GM12864 (cell line): ENCODE measurements around the gene CSK.

ENCODE experiments used
- DNase-seq: peaks from one replicate; pipeline ENCODE4 v3.0.0-alpha.2; 2011; ENCODE audit warnings: low read depth
- H3K4me3 ChIP-seq: 2 replicates; pipeline ENCODE4 v1.5.1; 2011; ENCODE audit warnings: mild to moderate bottlenecking, low read depth, low read length, control low read depth
- TF ChIP-seq, protein P1 (sequence below): IDR thresholded peaks from 2 replicates; pipeline ENCODE4 v1.5.1; 2011; ENCODE audit warnings: low read depth, mild to moderate bottlenecking, moderate library complexity, low read length, control low read depth, inconsistent platforms; ENCODE audit errors: missing control alignments

The CSK gene

DNA sequence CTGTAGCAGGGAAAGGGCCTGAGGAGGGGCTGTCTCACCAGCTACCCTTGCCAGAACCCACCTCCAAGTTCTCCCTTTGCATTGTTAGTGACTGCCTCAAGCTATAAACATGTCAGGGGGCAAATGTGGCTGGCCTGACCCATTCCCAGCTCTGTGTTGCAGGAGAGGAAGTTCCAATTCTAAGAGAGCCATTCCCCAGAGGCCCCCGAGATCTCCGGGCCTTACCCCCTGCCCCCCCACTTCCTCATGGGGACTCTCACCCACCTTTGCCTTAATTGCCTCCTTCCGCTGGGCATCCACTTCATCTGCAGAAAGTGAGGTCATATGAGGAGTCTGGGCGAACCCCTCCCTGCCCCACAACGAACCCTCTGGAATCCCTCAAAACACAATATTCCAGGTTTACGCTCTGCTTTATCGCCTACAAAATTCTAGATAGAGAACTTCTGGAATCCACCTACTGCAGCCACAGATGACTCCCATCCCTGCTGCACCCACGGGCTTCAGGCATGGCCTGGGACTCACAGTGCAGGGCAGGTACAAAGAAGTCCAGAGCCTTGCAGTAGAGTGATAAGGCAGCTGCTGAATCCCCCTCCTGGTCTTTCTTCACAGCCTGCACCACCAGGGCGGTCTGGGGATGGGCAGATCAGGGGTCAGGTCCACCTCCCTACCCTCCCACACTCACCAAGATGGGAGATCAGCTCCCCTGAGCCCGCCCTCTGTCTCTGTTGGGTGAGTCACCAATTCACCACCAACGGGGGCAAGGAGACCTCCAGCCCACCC, 57.1 kb downstream of the CSK start:
- TF ChIP-seq, protein P1, sequence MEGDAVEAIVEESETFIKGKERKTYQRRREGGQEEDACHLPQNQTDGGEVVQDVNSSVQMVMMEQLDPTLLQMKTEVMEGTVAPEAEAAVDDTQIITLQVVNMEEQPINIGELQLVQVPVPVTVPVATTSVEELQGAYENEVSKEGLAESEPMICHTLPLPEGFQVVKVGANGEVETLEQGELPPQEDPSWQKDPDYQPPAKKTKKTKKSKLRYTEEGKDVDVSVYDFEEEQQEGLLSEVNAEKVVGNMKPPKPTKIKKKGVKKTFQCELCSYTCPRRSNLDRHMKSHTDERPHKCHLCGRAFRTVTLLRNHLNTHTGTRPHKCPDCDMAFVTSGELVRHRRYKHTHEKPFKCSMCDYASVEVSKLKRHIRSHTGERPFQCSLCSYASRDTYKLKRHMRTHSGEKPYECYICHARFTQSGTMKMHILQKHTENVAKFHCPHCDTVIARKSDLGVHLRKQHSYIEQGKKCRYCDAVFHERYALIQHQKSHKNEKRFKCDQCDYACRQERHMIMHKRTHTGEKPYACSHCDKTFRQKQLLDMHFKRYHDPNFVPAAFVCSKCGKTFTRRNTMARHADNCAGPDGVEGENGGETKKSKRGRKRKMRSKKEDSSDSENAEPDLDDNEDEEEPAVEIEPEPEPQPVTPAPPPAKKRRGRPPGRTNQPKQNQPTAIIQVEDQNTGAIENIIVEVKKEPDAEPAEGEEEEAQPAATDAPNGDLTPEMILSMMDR: no peak
- H3K4me3 ChIP-seq: no peak overlapping the region
- DNase-seq: no peak

DNA sequence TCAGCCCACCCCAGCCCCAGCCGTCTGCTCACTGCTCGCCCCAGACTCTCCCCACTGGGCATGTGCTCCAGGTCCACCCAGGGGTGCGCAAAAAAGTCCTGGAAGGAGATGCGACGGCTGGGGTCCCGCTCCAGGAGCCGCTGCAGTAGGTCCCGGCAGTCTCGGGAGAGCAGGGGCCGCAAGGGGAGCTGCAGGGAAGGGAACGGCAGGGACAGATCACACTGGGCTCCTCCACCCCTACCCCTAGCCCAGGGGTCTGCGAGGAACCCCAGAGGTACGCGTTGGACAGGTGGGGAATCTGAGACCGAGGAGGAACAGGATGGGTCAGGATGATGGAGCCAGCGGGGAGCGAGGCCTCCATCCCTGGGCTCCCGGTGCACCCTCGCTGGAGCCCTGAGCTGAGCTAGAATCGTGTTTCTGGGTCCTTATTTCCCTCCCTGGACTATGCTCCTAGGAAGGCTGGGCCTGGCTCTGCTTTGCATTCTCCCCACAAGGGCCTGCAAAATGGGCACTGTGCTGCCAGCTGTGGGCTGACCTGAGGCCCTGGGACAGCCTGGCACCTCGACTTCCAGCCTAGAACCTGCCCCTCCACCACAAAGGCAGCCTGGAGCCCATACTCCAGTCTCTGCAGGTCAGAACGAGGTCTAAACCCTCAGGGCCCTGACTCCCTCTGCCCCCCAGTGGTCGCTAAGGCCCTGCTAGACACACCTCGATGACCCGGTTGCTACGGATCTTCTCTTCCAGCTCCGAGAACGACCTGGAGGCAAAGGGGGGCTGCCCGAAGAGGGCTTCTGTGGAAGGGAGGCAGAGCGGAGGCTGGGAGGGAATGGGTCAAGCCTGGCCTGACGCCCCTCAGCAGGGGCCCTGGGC, 57.9 kb downstream of the CSK start:
- no peak for DNase-seq
- no peak overlapping the region for H3K4me3 ChIP-seq
- TF ChIP-seq, protein P1: peak; percentile 19

DNA sequence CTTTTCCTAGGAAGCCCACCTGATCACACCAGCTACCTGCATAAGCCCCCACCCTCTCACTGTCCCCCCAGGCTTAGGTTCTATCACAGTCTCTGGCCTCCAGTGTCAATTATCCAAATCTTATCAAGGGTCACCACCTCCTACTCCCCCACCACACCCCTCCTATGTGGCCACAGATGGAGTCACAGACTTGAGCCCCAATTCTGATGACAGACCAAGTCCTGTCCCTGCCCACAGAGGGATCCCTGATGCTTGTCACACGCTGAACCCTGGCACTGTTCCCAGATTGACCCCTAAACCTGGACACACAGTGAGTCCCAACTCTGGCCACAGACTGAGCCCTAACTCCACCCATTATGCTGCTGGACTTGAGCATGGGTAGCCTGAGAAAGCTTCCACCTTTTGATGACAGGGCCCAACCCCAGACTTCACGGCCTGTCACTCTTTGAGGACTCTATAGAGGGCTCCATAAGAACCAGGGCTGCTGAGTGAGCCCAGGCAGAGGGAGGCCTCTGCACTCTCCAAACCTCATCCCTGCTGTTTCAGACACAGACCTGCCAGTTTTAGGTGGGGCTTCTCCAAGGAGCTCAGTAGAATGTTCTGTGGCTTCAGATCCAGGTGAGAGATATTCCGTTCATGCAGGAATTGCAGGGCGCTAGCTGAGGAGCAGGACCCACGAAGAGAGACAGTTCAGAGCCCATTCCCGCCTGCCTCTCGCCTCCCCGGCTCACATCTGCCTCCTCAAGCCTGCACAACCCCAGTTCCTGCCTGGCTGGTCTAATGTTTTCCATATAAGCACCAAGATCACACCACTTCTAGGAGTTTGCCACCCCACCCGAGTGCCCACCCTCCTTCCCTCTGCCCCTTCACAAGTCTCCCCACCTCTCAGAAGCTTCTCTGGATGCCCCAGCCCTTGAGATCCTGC, 59.2 kb downstream of the CSK start:
- TF ChIP-seq, protein P1: no peak
- no peak overlapping the region for H3K4me3 ChIP-seq
- no peak for DNase-seq

DNA sequence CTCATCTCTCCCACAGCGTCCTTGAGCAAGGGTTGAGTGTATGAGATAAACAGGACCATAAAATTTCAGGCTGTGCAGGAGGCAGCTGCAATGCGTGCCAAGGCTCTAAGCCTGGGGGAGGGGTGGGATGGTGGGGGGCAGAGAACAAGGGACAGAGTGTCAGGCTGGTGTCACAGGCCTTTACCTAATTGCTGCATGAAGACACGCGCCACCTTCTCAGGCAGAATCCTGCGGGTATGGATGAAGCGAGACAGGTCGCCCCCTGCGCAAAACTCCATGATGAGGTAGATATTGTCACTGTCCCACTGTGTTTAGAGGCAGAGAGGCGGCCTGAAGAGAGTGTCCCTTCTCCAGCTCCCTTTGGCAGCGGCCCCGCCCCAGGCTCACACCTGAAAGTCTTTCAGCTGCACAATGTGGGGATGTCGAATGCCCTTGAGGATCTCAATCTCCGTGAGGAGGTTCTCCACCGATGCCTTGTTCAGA, 60.1 kb downstream of the CSK start:
- TF ChIP-seq, protein P1: no peak
- DNase-seq: no peak
- H3K4me3 ChIP-seq: peak overlapping the region; percentile 86

DNA sequence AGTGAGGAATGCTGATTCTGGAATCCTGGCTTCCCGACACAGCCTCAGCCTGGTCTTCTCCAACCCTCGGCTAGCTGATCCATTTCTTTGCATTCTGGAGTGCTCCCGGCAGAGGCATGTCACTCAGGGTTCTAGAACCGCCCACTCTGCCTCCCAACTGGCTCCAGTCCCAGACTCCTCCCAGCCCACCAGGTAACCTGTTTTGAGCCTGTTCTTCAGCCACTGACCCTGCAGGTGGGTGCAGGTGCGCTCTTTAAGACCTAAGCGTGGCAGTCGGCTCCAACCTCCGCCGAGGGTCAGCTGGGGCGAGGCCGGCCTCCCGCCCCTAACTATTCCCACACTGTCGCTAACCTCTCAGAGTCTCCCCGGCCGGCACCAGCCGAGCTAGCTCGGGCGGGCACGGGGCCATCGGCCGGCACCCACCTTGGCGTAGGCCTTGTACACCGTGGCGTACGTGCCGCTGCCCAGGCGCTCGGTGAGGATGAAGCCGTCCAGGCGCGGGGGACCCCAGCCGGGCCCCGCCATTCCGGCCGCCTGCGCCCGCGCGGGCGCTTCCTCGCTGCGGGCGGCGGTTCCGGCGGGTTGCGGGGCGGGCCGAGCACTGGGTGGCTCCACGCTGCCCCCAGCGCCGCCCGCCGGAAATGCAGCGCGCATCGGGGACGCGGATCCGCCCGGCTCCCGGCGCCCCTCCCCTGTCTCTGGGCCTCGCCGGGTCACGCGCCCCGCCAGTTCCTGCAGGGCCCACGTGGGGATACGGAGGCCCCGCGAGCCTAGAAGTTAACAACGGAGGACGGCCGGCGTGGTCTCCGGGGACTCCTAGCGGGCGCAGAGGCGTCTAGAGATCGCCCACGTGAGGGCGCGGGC, 60.9 kb downstream of the CSK start, which contains the start of gene ULK3:
Gene ULK3 (minus strand): TSS at position 576 of the 864 bp plus-strand sequence. CDS start 51 bp downstream, at position 525.
- peak; percentile 48 for DNase-seq
- TF ChIP-seq, protein P1: peak; percentile 57

More for the DNA sequence above, 60.9 kb downstream of the CSK start, which contains the start of gene ULK3:
- peak within 1 kb of the TSS; percentile 86 for H3K4me3 ChIP-seq
